ENCODE data around the gene TATDN3. TPM values are rescaled to one million over a fixed set of nuclear protein-coding genes. Genes with fewer than 3 reads are reported as not detected.
"Not testable (repeated sequence)": the region's sequence is repeated elsewhere in the genome, so short reads cannot be mapped to it uniquely, and the experiment has no call there.

The TATDN3 gene
- total and polyA plus RNA-seq, 2 of the 8 experiments (the other 6 are each of a cell fraction or from before 2014, with no cell fraction given): 6.9 to 19.4 TPM

GRCh38 chr1:212863345-212863744 lies 71.7 kb downstream of the TATDN3 start:
- not testable (repeated sequence) for H3K56ac ChIP-seq (replicated peaks; ENCODE audit: insufficient read length, low read depth, low read length); H3K9me3 ChIP-seq (ENCODE audit: insufficient read depth in 2 of 2, low read depth in 1 of 2, low read length in 1 of 2); H2BK120ac ChIP-seq (replicated peaks; ENCODE audit: low read depth, low read length); H3K27ac ChIP-seq (ENCODE audit: low read depth, low read length); H2BK20ac ChIP-seq (ENCODE audit: low read length); H2BK5ac ChIP-seq (ENCODE audit: low read depth, low read length); DNase-seq (ENCODE audit: low read depth in 1 of 2, low spot score in 2 of 2); H3K14ac ChIP-seq (ENCODE audit: insufficient read length); H4K5ac ChIP-seq (ENCODE audit: insufficient read length, low read depth, low read length); H3K9ac ChIP-seq (replicated peaks in 1 of 4; ENCODE audit: extremely low read depth in 1 of 4, low read depth in 3 of 4, low read length in 3 of 4); H3K23me2 ChIP-seq (ENCODE audit: low read depth, low read length); H2BK15ac ChIP-seq (ENCODE audit: low read length); H2AFZ ChIP-seq (ENCODE audit: low read length); H4K91ac ChIP-seq (replicated peaks; ENCODE audit: insufficient read length, low read length); H3K4ac ChIP-seq (replicated peaks; ENCODE audit: insufficient read length, low read depth, low read length); H3K23ac ChIP-seq (ENCODE audit: insufficient read length); H3K79me1 ChIP-seq (ENCODE audit: low read depth, low read length); H4K8ac ChIP-seq (ENCODE audit: extremely low read depth, insufficient read depth, low read length); H3K27me3 ChIP-seq (replicated peaks in 1 of 4; ENCODE audit: control insufficient read depth in 3 of 4, extremely low read depth in 1 of 4, insufficient read depth in 3 of 4, low read length in 3 of 4); H3K18ac ChIP-seq (ENCODE audit: extremely low read depth, low read length); FAIRE-seq; H2BK12ac ChIP-seq (ENCODE audit: low read depth, low read length); H2AK5ac ChIP-seq (ENCODE audit: low read depth, low read length); H3K4me1 ChIP-seq (replicated peaks in 1 of 4; ENCODE audit: control insufficient read depth in 3 of 4, insufficient read depth in 4 of 4, low read length in 3 of 4)
- Histone ChIP-seq H3K4me3 (ENCODE audit: extremely low read depth in 1 of 4, insufficient read depth in 2 of 4, low read depth in 3 of 4, low read length in 4 of 4) (peak overlapping the region in 1 of 4 experiments; percentile 57; a peak in 2 of 8 replicates), H3K4me2 (ENCODE audit: insufficient read depth in 1 of 2, low read depth in 2 of 2, low read length in 2 of 2) (peak overlapping the region; percentile 13 to 36; a peak in 2 of 4 replicates), H3K79me2 (ENCODE audit: control insufficient read depth in 1 of 2, insufficient read depth in 2 of 2, low read length in 2 of 2) (peaks cover 33 to 87% of the 10 kb centered on the region in 2 experiments), H4K20me1 (replicated peaks in 1 of 2; ENCODE audit: control insufficient read depth in 1 of 2, insufficient read depth in 2 of 2, low read length in 2 of 2) (peaks cover 11 to 23% of the 10 kb centered on the region in 2 experiments), H3K36me3 (ENCODE audit: control insufficient read depth in 2 of 4, insufficient read depth in 4 of 4, low read length in 3 of 4) (peaks cover 6 to 67% (median 28%) of the 10 kb centered on the region in 4 experiments; a peak in 6 of 8 replicates)
- 0 out of 2 replicates have a peak, but pooled peaks have one; percentile 14 for TF ChIP-seq CEBPB (IDR thresholded peaks at IDR 0.05; ENCODE audit: low read depth, low read length)
- CTCF ChIA-PET (ENCODE audit: partially characterized antibody): interaction anchor here (0.6 to 1.2 kb wide), 5 partner anchors 58 to 114 kb away, joined by 3 to 5 read pairs (median 3); no protein-coding TSS in a partner anchor
- POLR2A ChIA-PET (ENCODE audit: partially characterized antibody): interaction anchor here (0.8 to 8.1 kb wide), 6 partner anchors 10 to 140 kb away, joined by 3 to 67 read pairs (median 6); no protein-coding TSS in a partner anchor
- 77% methylated on average over 9 of the region's 10 CpGs; no CpG with 5 or more reads in 1 of the 2 experiments for WGBS, 2 experiments (ENCODE audit: extremely low coverage in 1 of 2, insufficient coverage in 1 of 2, insufficient read length in 1 of 2, insufficient replicate concordance in 2 of 2, low coverage in 1 of 2, low lambda C conversion rate in 2 of 2, missing lambda C conversion rate in 1 of 2)
